ENCODE data around the gene ABCA8.

DNA sequence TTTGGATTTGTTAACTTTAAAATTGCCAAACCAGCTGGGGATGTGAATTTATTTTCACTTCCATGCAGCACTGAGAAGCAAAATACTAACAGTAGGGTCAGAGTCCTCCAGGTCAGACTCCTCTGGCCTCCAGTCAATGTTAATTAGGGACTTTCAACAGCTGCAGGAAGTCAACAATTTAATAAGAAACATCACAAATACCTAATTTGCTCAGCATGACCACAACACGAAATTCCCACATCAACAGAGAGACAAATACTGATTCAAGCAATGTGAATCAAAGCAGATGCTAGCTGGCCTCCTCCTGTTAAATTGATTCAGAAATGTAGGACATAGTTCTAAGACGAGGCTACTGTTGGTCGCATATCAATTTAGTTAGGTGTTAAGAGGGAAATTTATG, 111.7 kb downstream of the ABCA8 start:
- TF ChIP-seq, protein P1, sequence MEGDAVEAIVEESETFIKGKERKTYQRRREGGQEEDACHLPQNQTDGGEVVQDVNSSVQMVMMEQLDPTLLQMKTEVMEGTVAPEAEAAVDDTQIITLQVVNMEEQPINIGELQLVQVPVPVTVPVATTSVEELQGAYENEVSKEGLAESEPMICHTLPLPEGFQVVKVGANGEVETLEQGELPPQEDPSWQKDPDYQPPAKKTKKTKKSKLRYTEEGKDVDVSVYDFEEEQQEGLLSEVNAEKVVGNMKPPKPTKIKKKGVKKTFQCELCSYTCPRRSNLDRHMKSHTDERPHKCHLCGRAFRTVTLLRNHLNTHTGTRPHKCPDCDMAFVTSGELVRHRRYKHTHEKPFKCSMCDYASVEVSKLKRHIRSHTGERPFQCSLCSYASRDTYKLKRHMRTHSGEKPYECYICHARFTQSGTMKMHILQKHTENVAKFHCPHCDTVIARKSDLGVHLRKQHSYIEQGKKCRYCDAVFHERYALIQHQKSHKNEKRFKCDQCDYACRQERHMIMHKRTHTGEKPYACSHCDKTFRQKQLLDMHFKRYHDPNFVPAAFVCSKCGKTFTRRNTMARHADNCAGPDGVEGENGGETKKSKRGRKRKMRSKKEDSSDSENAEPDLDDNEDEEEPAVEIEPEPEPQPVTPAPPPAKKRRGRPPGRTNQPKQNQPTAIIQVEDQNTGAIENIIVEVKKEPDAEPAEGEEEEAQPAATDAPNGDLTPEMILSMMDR (IDR thresholded peaks at IDR 0.05) = no peak
- no peak for TF ChIP-seq POLR2A (IDR thresholded peaks at IDR 0.05)

Data from thyroid gland (tissue), 4 donors.